BLaER1 treated with 17β-estradiol and CSF1 and Interleukin-3, amounts not matched to agents 10 nM and 100 nM (cell line): ENCODE measurements around the gene CIAO2B.
"Not testable (repeated sequence)": the region's sequence is repeated elsewhere in the genome, so short reads cannot be mapped to it uniquely, and the experiment has no call there.

Source experiments
- H3K27ac ChIP-seq, 11 experiments: shearing (Covaris generic); formaldehyde crosslinking; 2 replicates each; pipeline ENCODE4 v1.8.1; 2022
- H3K27me3 ChIP-seq, 11 experiments: shearing (Covaris generic); formaldehyde crosslinking; 2 replicates each; pipeline ENCODE4 v1.8.1; 2022
- H3K36me3 ChIP-seq, 11 experiments: shearing (Covaris generic); formaldehyde crosslinking; 2 replicates each; pipeline ENCODE4 v1.8.1; 2022
- H3K4me1 ChIP-seq, 10 experiments: shearing (Covaris generic); formaldehyde crosslinking; 2 replicates each; pipeline ENCODE4 v1.8.1; 2022
- H3K4me2 ChIP-seq, 11 experiments: shearing (Covaris generic); formaldehyde crosslinking; 2 replicates each; pipeline ENCODE4 v1.8.1; 2022
- H3K4me3 ChIP-seq, 10 experiments: shearing (Covaris generic); formaldehyde crosslinking; 2 replicates each; pipeline ENCODE4 v1.8.1; 2022
- H3K9ac ChIP-seq, 11 experiments: shearing (Covaris generic); formaldehyde crosslinking; 2 replicates each; pipeline ENCODE4 v1.8.1; 2022
- H3K9me3 ChIP-seq, 11 experiments: shearing (Covaris generic); formaldehyde crosslinking; replicated peaks in 1 of 11; 2 replicates each; pipeline ENCODE4 v1.8.1; 2022
- H4K20me1 ChIP-seq, 11 experiments: shearing (Covaris generic); formaldehyde crosslinking; 2 replicates each; pipeline ENCODE4 v1.8.1; 2022
- Cebpa-rat ChIP-seq, 11 experiments: shearing (Covaris generic); IDR thresholded peaks; 2 replicates each; pipeline ENCODE4 v1.8.1; 2022

The CIAO2B gene

DNA sequence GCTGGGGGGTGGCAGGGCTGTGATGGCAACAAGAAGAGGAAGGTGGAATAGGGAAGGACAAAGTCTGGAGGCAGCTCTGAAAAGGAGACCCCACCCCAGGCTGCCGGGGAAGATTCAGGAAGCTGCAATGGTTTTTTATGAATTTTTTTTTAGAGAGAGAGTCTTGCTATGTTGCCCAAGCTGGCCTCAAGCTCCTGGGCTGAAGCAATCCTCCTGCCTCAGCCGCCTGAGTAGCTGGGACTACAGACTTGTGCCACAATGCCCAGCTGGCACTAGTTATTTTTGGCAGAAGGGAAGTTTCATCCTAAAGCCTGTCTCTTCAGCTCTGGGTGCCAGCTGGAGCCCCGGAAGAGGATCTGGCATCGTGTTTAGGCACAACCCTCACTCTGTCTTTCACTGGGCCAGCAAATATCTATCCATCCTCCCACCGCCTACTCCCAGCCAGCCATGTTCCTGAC lies 25.5 kb upstream of the CIAO2B start:
- Histone ChIP-seq H3K27me3 (no peaks in the 10 kb centered on the region), H3K9ac (peak overlapping the region; percentile 48 to 66 (median 57); a peak in 19 of 22 replicates), H3K4me2 (peak overlapping the region; percentile 67 to 95 (median 86)), H4K20me1 (no peaks in the 10 kb centered on the region), H3K36me3 (no peaks in the 10 kb centered on the region), H3K4me3 (0 out of 20 replicates have a peak overlapping the region, but pooled peaks of 2 of the 10 experiments have one; percentile 6 to 15), H3K27ac (peak overlapping the region; percentile 45 to 79 (median 72); a peak in 21 of 22 replicates), H3K9me3 (no peaks in the 10 kb centered on the region), H3K4me1 (peaks cover 41 to 67% (median 61%) of the 10 kb centered on the region in 10 experiments)
- TF ChIP-seq Cebpa-rat (IDR thresholded peaks at IDR 0.05): peak; percentile 37 to 84 (median 64); a peak in 18 of 22 replicates

DNA sequence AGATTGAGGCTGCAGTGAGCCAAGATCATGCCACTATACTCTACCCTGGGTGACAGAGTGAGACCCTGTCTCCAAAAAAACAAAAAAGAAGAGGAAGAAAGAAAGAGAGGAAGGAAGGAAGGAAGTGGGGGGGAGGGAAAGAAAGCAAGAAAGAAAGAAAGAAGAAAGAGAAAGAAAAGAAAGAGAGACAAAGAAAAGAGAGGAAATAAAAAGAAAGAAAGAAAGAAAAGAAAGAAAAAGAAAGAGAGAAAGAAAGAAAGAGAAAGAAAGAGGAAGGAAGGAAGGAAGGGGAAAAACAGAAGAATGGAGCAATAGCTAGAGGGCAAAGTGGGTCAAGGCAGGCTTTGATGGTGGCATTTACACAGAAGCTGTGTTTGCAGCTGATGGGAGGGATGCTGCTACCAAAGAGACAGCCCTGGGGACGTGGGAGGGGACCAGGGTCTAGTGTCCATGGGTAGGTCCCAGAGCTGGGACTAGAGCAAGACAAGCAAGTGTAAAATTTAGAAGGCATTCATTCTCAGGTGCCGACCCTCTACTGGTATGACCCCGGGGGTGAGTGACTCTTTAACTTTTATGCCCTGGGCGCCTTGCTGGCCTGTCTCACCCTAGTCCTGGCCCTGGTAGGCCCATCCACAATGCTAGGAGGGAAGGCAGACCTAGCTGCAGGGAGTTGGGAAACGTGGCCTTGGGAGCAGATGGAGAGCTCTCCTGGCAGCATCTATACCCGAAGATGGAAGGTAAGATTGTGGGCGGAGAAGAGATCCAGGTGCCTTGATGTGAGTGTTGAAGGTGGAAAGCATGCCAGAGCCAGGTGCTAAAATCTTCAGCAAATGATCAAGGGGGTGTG lies 24.9 kb upstream of the CIAO2B start:
- Histone ChIP-seq H3K36me3 (no peaks in the 10 kb centered on the region), H3K9me3 (no peaks in the 10 kb centered on the region), H3K4me1 (peaks cover 41 to 67% (median 61%) of the 10 kb centered on the region in 10 experiments), H3K27ac (peak overlapping the region; percentile 45 to 79 (median 72); a peak in 21 of 22 replicates), H4K20me1 (no peaks in the 10 kb centered on the region), H3K9ac (peak overlapping the region in 8 of 11 experiments; percentile 39 to 66 (median 56); a peak in 15 of 22 replicates), H3K27me3 (no peaks in the 10 kb centered on the region), H3K4me2 (peak overlapping the region; percentile 67 to 95 (median 86)), H3K4me3 (peak overlapping the region in 2 of 10 experiments; percentile 6 to 19; a peak in 1 of 20 replicates)
- 0 out of 22 replicates have a peak, but pooled peaks of 1 of the 11 experiments have one; percentile 25 for TF ChIP-seq Cebpa-rat (IDR thresholded peaks at IDR 0.05)

DNA sequence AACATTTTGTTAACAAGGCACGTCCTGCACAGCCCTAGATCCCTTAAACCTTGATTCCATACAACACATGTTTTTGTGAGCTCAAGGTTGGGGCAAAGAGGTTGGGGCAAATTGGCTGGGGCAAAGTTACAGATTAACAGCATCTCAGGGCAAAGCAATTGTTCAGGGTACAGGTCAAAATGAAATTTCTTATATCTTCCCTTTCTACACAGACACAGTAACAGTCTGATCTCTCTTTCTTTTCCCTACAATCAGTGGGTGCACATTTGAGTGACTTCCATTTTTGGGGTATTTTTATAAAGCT lies 21.9 kb upstream of the CIAO2B start:
- peaks cover 22 to 42% (median 38%) of the 10 kb centered on the region in 10 experiments for H3K4me1 ChIP-seq
- H3K36me3 ChIP-seq, H3K27ac ChIP-seq, H3K9ac ChIP-seq, H3K9me3 ChIP-seq, H3K4me3 ChIP-seq, H3K4me2 ChIP-seq, H4K20me1 ChIP-seq: not testable (repeated sequence)
- H3K27me3 ChIP-seq: peaks cover 4 to 24% (median 20%) of the 10 kb centered on the region in 11 experiments

DNA sequence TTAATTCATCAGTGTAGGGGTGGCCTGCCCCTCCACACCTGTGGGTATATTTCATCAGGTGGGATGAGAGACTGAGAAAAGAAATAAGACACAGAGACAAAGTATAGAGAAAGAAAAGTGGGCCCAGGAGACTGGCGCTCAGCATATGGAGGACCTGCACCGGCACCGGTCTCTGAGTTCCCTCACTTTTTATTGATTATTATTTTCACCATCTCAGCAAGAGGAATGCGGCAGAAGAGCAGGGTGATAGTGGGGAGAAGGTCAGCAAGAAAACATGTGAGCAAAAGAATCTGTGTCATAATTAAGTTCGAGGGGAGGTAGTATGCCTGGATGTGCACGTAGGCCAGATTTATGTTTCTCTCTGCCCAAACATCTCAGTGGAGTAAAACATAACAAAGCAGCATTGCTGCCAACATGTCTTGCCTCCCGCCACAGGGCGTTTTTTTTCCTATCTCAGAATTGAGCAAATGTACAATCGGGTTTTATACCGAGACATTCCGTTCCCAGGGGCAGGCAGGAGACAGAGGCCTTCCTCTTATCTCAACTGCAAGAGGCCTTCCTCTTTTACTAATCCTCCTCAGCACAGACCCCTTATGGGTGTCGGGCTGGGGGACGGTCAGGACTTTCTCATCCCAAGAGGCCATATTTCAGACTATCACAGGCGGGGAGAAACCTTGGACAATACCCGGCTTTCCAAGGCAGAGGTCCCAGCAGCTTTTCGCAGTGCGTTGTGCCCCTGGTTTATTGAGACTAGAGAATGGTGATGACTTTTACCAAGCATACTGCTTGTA lies 21.4 kb upstream of the CIAO2B start:
- H4K20me1 ChIP-seq, H3K9ac ChIP-seq, H3K9me3 ChIP-seq, H3K4me3 ChIP-seq, H3K4me2 ChIP-seq, H3K36me3 ChIP-seq, H3K27ac ChIP-seq: not testable (repeated sequence)
- H3K27me3 ChIP-seq: peaks cover 9 to 30% (median 25%) of the 10 kb centered on the region in 11 experiments
- H3K4me1 ChIP-seq: peaks cover 20 to 37% (median 33%) of the 10 kb centered on the region in 10 experiments

DNA sequence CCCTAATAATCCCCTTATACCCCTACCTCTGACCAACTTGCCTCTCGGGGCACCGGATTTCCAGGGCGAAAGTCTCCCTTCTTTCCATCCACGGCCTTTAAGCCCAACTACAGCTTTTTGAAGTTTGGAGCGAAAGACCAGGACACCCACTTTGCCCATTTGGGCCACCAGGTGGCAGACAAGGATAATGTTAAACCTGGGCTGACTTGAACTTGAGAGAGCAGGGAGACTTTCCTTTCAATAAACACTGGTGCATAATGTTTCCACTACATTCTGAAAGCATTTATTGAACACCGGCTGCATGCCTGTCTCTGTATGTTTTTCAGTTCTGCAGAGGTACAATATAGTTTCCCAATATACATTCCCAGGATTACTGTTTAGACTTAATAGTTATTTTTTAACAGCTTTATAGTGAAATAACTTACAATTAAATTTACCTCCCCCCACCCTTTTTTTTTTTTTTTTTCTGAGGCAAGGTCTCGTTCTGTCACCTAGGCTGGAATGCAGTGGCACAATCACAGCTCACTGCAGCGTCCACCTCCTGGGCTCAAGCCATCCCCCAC lies 20.0 kb upstream of the CIAO2B start:
- peaks cover 23 to 44% (median 39%) of the 10 kb centered on the region in 11 experiments for H3K27me3 ChIP-seq
- H3K36me3 ChIP-seq: no peaks in the 10 kb centered on the region
- peaks cover 0 to 7% (median 3%) of the 10 kb centered on the region in 11 experiments; a peak in 8 of 22 replicates for H3K9me3 ChIP-seq
- H4K20me1 ChIP-seq: peaks cover 0 to 6% (median 0%) of the 10 kb centered on the region in 11 experiments; a peak in 7 of 22 replicates
- no peak overlapping the region for H3K9ac ChIP-seq
- no peak for TF ChIP-seq Cebpa-rat (IDR thresholded peaks at IDR 0.05)
- peaks cover 8 to 23% (median 19%) of the 10 kb centered on the region in 10 experiments for H3K4me1 ChIP-seq
- no peak overlapping the region for H3K27ac ChIP-seq
- no peak overlapping the region for H3K4me3 ChIP-seq
- H3K4me2 ChIP-seq: no peak overlapping the region

DNA sequence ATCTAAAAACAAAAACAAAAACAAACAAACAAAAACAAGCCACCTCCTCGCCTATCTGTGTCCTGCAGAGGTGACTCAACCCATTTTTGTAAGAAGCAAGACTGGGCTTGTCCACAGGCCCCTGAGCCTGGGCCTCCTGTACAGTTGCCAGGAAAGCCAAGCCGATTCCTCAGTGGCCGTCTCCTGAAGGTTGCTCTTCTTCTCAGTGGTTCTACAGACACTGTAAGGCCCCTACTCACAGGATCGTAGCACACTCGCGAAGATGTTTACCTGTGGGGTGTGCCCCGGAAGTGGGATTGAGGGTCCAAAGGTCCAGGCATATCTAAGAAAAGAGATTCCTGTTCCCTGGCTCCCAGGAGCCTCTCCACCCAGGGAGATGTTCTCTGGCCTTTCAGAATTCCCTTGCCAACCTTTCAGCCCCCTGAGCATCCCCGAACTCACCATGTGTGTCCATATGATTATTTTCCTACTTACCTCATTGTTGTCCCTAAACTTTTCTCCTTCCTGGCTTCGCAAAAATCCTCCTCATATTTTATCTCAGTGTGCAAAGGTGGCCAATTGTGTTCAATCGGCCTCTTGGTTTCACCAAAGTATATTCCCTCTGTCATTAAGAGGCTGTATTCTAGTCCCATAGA lies 19.4 kb upstream of the CIAO2B start:
- Histone ChIP-seq H3K27me3 (peaks cover 29 to 50% (median 45%) of the 10 kb centered on the region in 11 experiments), H3K9ac (no peak overlapping the region; a peak in 1 of 22 replicates), H3K4me1 (peaks cover 7 to 22% (median 19%) of the 10 kb centered on the region in 10 experiments), H3K27ac (no peak overlapping the region), H3K36me3 (no peaks in the 10 kb centered on the region), H3K4me3 (no peak overlapping the region), H3K4me2 (no peak overlapping the region), H4K20me1 (peaks cover 0 to 12% (median 4%) of the 10 kb centered on the region in 11 experiments; a peak in 9 of 22 replicates), H3K9me3 (peaks cover 0 to 7% (median 3%) of the 10 kb centered on the region in 11 experiments; a peak in 8 of 22 replicates)
- no peak for TF ChIP-seq Cebpa-rat (IDR thresholded peaks at IDR 0.05)

DNA sequence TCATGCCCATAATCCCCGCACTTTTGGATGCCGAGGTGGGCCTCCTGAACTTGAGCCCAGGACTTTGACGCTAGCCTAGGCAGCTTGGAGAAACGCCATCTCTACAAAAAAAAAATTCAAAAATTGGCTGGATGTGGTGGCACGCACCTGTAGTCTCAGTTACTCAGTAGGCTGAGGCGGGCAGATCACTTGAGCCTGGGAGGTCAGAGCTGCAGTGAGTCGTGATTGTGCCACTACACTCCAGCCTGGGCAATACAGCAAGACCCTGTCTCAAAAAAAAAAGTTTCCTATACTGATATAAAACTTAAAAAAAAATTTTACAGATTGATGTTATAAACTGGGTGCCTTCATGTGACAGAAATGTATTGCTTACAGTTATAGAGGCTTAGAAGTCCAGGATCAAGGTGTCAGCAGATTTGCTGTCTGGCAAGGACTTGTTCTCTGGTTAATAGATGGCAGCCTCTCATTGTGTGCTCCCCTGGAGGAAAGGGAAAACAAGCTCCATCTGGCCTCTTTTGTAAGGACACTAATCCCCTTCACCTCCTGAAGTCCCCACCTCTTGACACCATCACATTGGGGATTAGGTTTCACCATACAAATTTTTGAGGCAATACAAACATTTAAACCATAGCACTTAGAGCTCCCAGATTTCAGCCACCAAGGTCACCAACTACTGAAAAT lies 18.4 kb upstream of the CIAO2B start:
- no peak overlapping the region for H3K4me3 ChIP-seq
- H3K27ac ChIP-seq: no peak overlapping the region
- no peak for TF ChIP-seq Cebpa-rat (IDR thresholded peaks at IDR 0.05)
- H3K9ac ChIP-seq: 0 out of 22 replicates have a peak overlapping the region, but pooled peaks of 1 of the 11 experiments have one; percentile 9
- peaks cover 0 to 7% (median 3%) of the 10 kb centered on the region in 11 experiments; a peak in 8 of 22 replicates for H3K9me3 ChIP-seq
- peaks cover 0 to 18% (median 12%) of the 10 kb centered on the region in 11 experiments; a peak in 10 of 22 replicates for H4K20me1 ChIP-seq
- no peaks in the 10 kb centered on the region for H3K36me3 ChIP-seq
- peaks cover 39 to 60% (median 55%) of the 10 kb centered on the region in 11 experiments for H3K27me3 ChIP-seq
- no peak overlapping the region for H3K4me2 ChIP-seq
- peaks cover 13 to 22% (median 18%) of the 10 kb centered on the region in 10 experiments; a peak in 19 of 20 replicates for H3K4me1 ChIP-seq
